B cell (primary cell): Measurements from ENCODE around the gene PLCXD1. TPM values are rescaled to one million over a fixed set of nuclear protein-coding genes. Genes with fewer than 3 reads are reported as not detected.

Experiments
- ATAC-seq: fragments of 200-7000 bp; cut with Tn5 transposase; one replicate; pipeline ENCODE4 v1.10.0; 2021; ENCODE audit warnings: low read depth, mild to moderate bottlenecking, moderate number of reproducible peaks, moderate library complexity
- CTCF ChIA-PET: fragments of 350-600 bp; sonication (Branson Sonifier 250); formaldehyde crosslinking; loops from one replicate; lab custom pipeline; 2021; ENCODE audit warnings: antibody characterized with exemption, inconsistent platforms; lab: Charles Lee
- POLR2A ChIA-PET: fragments of 350-600 bp; sonication (Branson Sonifier 250); formaldehyde crosslinking; loops from one replicate; lab custom pipeline; 2021; ENCODE audit warnings: antibody characterized with exemption; lab: Charles Lee
- DNase-seq: peaks from one replicate; pipeline ENCODE4 v3.0.0; 2013
- H2AFZ ChIP-seq: 2 replicates; pipeline ENCODE4 v1.6.1; 2012; ENCODE audit warnings: mild to moderate bottlenecking, low read depth, low read length; ENCODE audit not compliant: insufficient read depth, poor library complexity, severe bottlenecking
- H3K27ac ChIP-seq, 2 donors: 1 replicate in 1 of 2; 2 replicates in 1 of 2; pipeline ENCODE4 v1.5.1; 2012 to 2013; ENCODE audit warnings: low read length in 2 of 2, mild to moderate bottlenecking in 2 of 2, moderate library complexity in 1 of 2
- H3K27me3 ChIP-seq, 4 experiments: fragments of 200-600 bp in 1 of 4; sonication (generic) in 1 of 4; replicated peaks in 1 of 4; 1 replicate in 2 of 4; 2 replicates in 2 of 4; pipeline versions ENCODE4 v1.6.1 to v1.7.0; 2013 to 2016; ENCODE audit warnings: low read length in 3 of 4, mild to moderate bottlenecking in 2 of 4, mixed read lengths in 1 of 4, moderate library complexity in 1 of 4; ENCODE audit not compliant: insufficient read depth in 4 of 4, control insufficient read depth in 3 of 4; ENCODE audit errors: control extremely low read depth in 1 of 4
- H3K36me3 ChIP-seq, 2 experiments: replicated peaks in 1 of 2; 1 replicate in 1 of 2; 2 replicates in 1 of 2; pipeline versions ENCODE4 v1.6.1 to v1.7.1; 2013; ENCODE audit warnings: low read length in 1 of 2; ENCODE audit not compliant: insufficient read depth in 2 of 2, control insufficient read depth in 1 of 2; ENCODE audit errors: control extremely low read depth in 1 of 2, extremely low read depth in 1 of 2
- H3K4me1 ChIP-seq, 2 donors: fragments of 200-600 bp in 1 of 2; sonication (generic) in 1 of 2; 1 replicate in 1 of 2; 2 replicates in 1 of 2; pipeline versions ENCODE4 v1.5.1 to v1.6.1; 2013 to 2017; ENCODE audit warnings: low read length in 2 of 2; ENCODE audit not compliant: control insufficient read depth in 2 of 2, insufficient read depth in 2 of 2
- H3K4me2 ChIP-seq: replicated peaks from 2 replicates; pipeline ENCODE3; 2012; ENCODE audit warnings: mild to moderate bottlenecking, low read depth, low read length; ENCODE audit not compliant: poor library complexity, severe bottlenecking
- H3K4me3 ChIP-seq, 5 experiments: fragments of 200-600 bp in 1 of 5; sonication (generic) in 1 of 5; 1 replicate in 3 of 5; 2 replicates in 2 of 5; pipeline versions ENCODE4 v1.5.1 to v1.7.0; 2011 to 2016; ENCODE audit warnings: low read length in 4 of 5, mild to moderate bottlenecking in 4 of 5, low read depth in 2 of 5, control low read depth in 1 of 5, moderate library complexity in 1 of 5; ENCODE audit not compliant: insufficient read depth in 1 of 5; ENCODE audit errors: control extremely low read depth in 1 of 5, extremely low read depth in 1 of 5
- H3K79me2 ChIP-seq: fragments of 200-600 bp; sonication (generic); one replicate; pipeline ENCODE4 v1.6.0; 2016; ENCODE audit warnings: low read length; ENCODE audit not compliant: control insufficient read depth, insufficient read depth
- H3K9ac ChIP-seq: fragments of 200-600 bp; sonication (generic); 2 replicates; pipeline ENCODE4 v1.6.1; 2017; ENCODE audit warnings: mild to moderate bottlenecking, low read length, moderate library complexity
- H3K9me3 ChIP-seq, 3 donors: one replicate each; pipeline versions ENCODE4 v1.6.1 to v1.7.1; 2013; ENCODE audit warnings: low read length in 2 of 3; ENCODE audit not compliant: control insufficient read depth in 2 of 3, insufficient read depth in 1 of 3; ENCODE audit errors: control extremely low read depth in 1 of 3
- H4K20me1 ChIP-seq: 2 replicates; pipeline ENCODE4 v1.6.0; 2012; ENCODE audit warnings: mild to moderate bottlenecking, low read length; ENCODE audit not compliant: insufficient read depth, control insufficient read depth, poor library complexity, severe bottlenecking
- H3K27ac Mint-ChIP-seq: one replicate; pipeline ENCODE4 v1.8.0; 2021; ENCODE audit warnings: mixed read lengths
- H3K27me3 Mint-ChIP-seq: one replicate; pipeline ENCODE4 v1.8.0; 2021; ENCODE audit warnings: mixed read lengths
- H3K4me1 Mint-ChIP-seq: one replicate; pipeline ENCODE4 v1.8.0; 2021; ENCODE audit warnings: mixed read lengths
- H3K4me3 Mint-ChIP-seq: one replicate; pipeline ENCODE4 v1.8.0; 2021; ENCODE audit warnings: mixed read lengths
- H3K9me3 Mint-ChIP-seq: one replicate; pipeline ENCODE4 v1.8.0; 2022; ENCODE audit warnings: mixed read lengths; ENCODE audit not compliant: insufficient read depth
- EZH2 ChIP-seq: IDR thresholded peaks from 2 replicates; pipeline ENCODE4 v1.6.1; 2012; ENCODE audit warnings: borderline replicate concordance, low read depth, mild to moderate bottlenecking, moderate library complexity, low read length; ENCODE audit not compliant: insufficient read depth, poor library complexity, severe bottlenecking
- WGBS: methylation state at CpG from one replicate; pipeline ENCODE4 v1.1.5; 2013; ENCODE audit warnings: missing lambda C conversion rate; ENCODE audit not compliant: insufficient coverage; 5-methylcytosine and 5-hydroxymethylcytosine counted together
- intact Hi-C: fragments of 100-400 bp; cut with micrococcal nuclease; formaldehyde crosslinking; loops from one replicate; pipeline ENCODE4 v1.10.0; 2022
- polyA plus RNA-seq: library from polyadenylated mRNA; depleted of rRNA; stranded (reverse); fragments of >200 nt; gene quantifications from 2 replicates; pipeline ENCODE4 v1.2.3, GENCODE V29; 2012
- total RNA-seq, 2 donors: library from RNA; stranded (reverse); fragments of 120-200 nt in 1 of 2; gene quantifications; 1 replicate in 1 of 2; 2 replicates in 1 of 2; pipeline versions ENCODE4 v1.2.3 to v1.2.4, GENCODE V29; 2013 to 2022
- TF ChIP-seq, protein P1 (sequence below): fragments of 200-600 bp; IDR thresholded peaks from one replicate; pipeline ENCODE4 v1.8.0; 2022; ENCODE audit warnings: antibody characterized with exemption, mild to moderate bottlenecking

The PLCXD1 gene
- total and polyA plus RNA-seq, 2 donors (not counting 1 experiment from before 2014, with no cell fraction given) = 30.4 to 38.5 TPM

DNA sequence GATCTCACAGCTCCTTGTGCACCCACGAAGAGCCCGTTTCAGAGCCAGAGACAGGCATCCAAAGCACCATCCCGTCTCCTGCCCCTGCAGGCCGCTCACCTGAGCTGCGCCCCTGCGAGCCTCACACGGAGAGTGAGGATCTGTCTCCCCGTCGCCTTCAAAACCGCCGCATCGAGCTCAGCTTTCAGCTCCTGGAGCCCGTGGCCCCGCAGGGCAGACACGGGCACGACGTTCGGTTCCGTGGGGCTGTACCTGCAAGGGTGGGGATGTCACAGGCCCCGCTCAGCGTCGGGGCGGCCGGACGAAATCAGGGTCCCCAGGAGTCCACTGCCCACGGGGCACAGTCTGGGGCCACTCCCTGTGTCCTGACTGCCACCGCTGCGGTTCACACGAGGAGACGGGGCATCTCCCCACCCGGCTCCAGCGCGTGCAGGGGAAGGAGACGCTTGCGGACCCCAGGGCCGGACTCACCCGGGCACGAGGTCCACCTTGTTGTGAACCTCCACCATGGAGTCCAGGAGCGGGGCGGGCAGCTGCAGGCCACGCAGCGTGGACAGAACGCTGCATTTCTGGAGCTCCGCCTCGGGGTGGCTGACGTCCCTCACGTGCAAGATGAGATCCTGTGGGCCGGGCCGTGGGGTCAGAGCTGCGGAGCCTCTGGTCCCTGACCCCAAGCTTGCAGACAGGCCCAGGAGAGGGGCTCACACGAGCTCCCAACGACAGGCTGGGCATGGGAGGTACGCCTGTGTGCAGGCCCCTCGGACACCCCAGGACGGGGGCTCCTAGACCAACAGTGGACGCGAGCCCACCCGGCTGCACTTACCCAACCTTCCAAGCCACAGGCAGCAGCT is 26.3 kb downstream of the PLCXD1 start:
- Histone ChIP-seq H2AFZ (no peak overlapping the region), H3K36me3 (peaks cover 7 to 64% of the 10 kb centered on the region in 2 experiments), H3K27me3 (no peaks in the 10 kb centered on the region), H3K27ac (no peak overlapping the region), H3K4me3 (no peak overlapping the region), H3K9ac (no peak overlapping the region), H3K9me3 (peaks cover 0 to 26% (median 0%) of the 10 kb centered on the region in 3 donors), H3K4me2 (no peak overlapping the region), H4K20me1 (no peaks in the 10 kb centered on the region), H3K4me1 (no peaks in the 10 kb centered on the region), H3K79me2 (no peaks in the 10 kb centered on the region)
- no peak for ATAC-seq
- intact Hi-C loops = no loop called here
- Mint-ChIP-seq H3K9me3 (no peaks in the 10 kb centered on the region), H3K27ac (no peak overlapping the region), H3K4me3 (no peak overlapping the region), H3K4me1 (no peaks in the 10 kb centered on the region), H3K27me3 (no peaks in the 10 kb centered on the region)
- ChIA-PET CTCF (no interaction called here), POLR2A (no interaction called here)
- no peak for DNase-seq
- 98% methylated on average over 58 of the region's 58 CpGs for WGBS
- TF ChIP-seq EZH2 = no peak
- TF ChIP-seq, protein P1, sequence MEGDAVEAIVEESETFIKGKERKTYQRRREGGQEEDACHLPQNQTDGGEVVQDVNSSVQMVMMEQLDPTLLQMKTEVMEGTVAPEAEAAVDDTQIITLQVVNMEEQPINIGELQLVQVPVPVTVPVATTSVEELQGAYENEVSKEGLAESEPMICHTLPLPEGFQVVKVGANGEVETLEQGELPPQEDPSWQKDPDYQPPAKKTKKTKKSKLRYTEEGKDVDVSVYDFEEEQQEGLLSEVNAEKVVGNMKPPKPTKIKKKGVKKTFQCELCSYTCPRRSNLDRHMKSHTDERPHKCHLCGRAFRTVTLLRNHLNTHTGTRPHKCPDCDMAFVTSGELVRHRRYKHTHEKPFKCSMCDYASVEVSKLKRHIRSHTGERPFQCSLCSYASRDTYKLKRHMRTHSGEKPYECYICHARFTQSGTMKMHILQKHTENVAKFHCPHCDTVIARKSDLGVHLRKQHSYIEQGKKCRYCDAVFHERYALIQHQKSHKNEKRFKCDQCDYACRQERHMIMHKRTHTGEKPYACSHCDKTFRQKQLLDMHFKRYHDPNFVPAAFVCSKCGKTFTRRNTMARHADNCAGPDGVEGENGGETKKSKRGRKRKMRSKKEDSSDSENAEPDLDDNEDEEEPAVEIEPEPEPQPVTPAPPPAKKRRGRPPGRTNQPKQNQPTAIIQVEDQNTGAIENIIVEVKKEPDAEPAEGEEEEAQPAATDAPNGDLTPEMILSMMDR = no peak

GRCh38 chrX:308821-309520 is 27.8 kb downstream of the PLCXD1 start:
- H3K9ac ChIP-seq = no peak overlapping the region
- no peaks in the 10 kb centered on the region for H3K27me3 ChIP-seq
- Mint-ChIP-seq H3K27me3 (no peaks in the 10 kb centered on the region), H3K4me3 (no peak overlapping the region), H3K9me3 (no peaks in the 10 kb centered on the region), H3K4me1 (no peaks in the 10 kb centered on the region), H3K27ac (no peak overlapping the region)
- DNase-seq (no peak), ATAC-seq (no peak)
- no peak overlapping the region for H3K27ac ChIP-seq
- no peaks in the 10 kb centered on the region for H3K79me2 ChIP-seq
- H3K4me2 ChIP-seq = no peak overlapping the region
- intact Hi-C loops = no loop called here
- 96% methylated on average over 25 of the region's 30 CpGs for WGBS
- peaks cover 7 to 72% of the 10 kb centered on the region in 2 experiments for H3K36me3 ChIP-seq
- CTCF ChIA-PET = no interaction called here
- H3K4me1 ChIP-seq = no peaks in the 10 kb centered on the region
- no peaks in the 10 kb centered on the region for H4K20me1 ChIP-seq
- no peak overlapping the region for H2AFZ ChIP-seq
- POLR2A ChIA-PET = no interaction called here
- H3K4me3 ChIP-seq = no peak overlapping the region
- peaks cover 0 to 18% (median 0%) of the 10 kb centered on the region in 3 donors for H3K9me3 ChIP-seq
- TF ChIP-seq EZH2 = no peak
- TF ChIP-seq, protein P1 = no peak
